ENCODE measurements around the gene ERICH4.

DNA sequence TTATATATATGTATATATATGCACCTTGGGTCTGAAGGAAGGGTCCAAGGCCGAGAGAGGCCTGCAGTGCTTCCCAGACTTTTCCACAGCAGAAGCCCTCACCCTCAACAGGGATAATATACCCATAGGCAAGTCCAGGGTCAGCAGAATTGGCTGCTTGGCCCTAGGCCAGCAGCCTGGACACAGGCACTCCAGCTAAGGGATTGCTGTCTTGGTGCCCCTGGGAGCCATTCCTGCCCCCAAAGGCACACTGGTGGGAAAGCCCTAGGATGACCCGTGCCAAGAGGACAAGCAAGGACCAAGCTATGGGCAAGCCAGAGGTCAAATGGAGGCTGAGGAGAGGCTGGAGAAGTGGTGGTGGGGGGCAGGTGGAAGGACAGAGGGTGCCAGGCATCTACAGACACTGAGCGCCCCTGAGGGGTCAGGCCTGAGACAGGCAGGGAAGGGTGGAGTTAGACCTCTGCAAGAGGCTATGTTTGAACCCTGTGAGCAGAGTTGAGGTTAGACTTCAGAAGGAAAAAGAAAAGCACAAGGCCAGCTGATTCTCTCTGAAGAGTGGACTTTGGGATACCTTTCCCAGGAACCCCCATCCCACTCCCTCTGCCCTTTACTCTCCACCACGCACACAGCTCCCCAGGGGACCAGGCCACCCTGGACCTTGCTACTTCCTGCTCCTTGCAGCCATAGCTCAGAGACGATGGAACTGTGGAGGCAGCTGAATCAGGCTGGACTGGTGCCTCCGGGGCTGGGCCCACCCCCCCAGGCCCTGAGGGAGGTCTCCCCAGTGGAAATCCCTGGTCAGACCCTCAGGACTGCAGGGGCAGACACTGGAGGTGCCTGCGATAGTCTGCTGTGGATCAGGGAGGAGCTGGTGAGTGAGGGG, at the start of gene ERICH4:
- TF ChIP-seq, protein P1, sequence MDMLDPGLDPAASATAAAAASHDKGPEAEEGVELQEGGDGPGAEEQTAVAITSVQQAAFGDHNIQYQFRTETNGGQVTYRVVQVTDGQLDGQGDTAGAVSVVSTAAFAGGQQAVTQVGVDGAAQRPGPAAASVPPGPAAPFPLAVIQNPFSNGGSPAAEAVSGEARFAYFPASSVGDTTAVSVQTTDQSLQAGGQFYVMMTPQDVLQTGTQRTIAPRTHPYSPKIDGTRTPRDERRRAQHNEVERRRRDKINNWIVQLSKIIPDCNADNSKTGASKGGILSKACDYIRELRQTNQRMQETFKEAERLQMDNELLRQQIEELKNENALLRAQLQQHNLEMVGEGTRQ (CRISPR knock-in tag; IDR thresholded peaks at IDR 0.05) = no peak
- no peak for TF ChIP-seq SIN3A (IDR thresholded peaks at IDR 0.05; ENCODE audit: borderline replicate concordance in 2 of 2, control insufficient read depth in 1 of 2, low read depth in 2 of 2, low read length in 2 of 2)
- TF ChIP-seq TOE1 (IDR thresholded peaks at IDR 0.05; ENCODE audit: borderline replicate concordance) = no peak
- no peak for TF ChIP-seq TOE1 (CRISPR knock-in tag; IDR thresholded peaks at IDR 0.05; ENCODE audit: borderline replicate concordance, low read depth)
- TF ChIP-seq TAF1 (IDR thresholded peaks at IDR 0.05; ENCODE audit: control insufficient read depth, extremely low read depth, insufficient read depth, low read length, severe bottlenecking) = no peak
- TF ChIP-seq, protein P2, sequence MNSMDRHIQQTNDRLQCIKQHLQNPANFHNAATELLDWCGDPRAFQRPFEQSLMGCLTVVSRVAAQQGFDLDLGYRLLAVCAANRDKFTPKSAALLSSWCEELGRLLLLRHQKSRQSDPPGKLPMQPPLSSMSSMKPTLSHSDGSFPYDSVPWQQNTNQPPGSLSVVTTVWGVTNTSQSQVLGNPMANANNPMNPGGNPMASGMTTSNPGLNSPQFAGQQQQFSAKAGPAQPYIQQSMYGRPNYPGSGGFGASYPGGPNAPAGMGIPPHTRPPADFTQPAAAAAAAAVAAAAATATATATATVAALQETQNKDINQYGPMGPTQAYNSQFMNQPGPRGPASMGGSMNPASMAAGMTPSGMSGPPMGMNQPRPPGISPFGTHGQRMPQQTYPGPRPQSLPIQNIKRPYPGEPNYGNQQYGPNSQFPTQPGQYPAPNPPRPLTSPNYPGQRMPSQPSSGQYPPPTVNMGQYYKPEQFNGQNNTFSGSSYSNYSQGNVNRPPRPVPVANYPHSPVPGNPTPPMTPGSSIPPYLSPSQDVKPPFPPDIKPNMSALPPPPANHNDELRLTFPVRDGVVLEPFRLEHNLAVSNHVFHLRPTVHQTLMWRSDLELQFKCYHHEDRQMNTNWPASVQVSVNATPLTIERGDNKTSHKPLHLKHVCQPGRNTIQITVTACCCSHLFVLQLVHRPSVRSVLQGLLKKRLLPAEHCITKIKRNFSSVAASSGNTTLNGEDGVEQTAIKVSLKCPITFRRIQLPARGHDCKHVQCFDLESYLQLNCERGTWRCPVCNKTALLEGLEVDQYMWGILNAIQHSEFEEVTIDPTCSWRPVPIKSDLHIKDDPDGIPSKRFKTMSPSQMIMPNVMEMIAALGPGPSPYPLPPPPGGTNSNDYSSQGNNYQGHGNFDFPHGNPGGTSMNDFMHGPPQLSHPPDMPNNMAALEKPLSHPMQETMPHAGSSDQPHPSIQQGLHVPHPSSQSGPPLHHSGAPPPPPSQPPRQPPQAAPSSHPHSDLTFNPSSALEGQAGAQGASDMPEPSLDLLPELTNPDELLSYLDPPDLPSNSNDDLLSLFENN (IDR thresholded peaks at IDR 0.05; ENCODE audit: low read depth in 2 of 2, low read length in 2 of 2) = no peak
- TF ChIP-seq CREM (IDR thresholded peaks at IDR 0.05; ENCODE audit: low read depth) = no peak
- no peak for TF ChIP-seq KLF10 (CRISPR knock-in tag; IDR thresholded peaks at IDR 0.05)
